M059J (cell line): Measurements from ENCODE around the gene HIF1AN. TPM values are rescaled to one million over a fixed set of nuclear protein-coding genes. Genes with fewer than 3 reads are reported as not detected.
"Not testable (repeated sequence)": the region's sequence is repeated elsewhere in the genome, so short reads cannot be mapped to it uniquely, and the experiment has no call there.

Experiments
- DNase-seq: peaks from one replicate; pipeline ENCODE4 v3.0.0-alpha.2; 2012; ENCODE audit warnings: low read depth
- total RNA-seq: library from RNA; depleted of rRNA; stranded (reverse); fragments of >200 nt; shearing (Covaris generic); gene quantifications from 2 replicates; pipeline ENCODE4 v1.2.3, GENCODE V29; 2014; rRNA removed

The HIF1AN gene
- total RNA-seq, 1 experiment from 2014 or later = 8.0 TPM

DNA sequence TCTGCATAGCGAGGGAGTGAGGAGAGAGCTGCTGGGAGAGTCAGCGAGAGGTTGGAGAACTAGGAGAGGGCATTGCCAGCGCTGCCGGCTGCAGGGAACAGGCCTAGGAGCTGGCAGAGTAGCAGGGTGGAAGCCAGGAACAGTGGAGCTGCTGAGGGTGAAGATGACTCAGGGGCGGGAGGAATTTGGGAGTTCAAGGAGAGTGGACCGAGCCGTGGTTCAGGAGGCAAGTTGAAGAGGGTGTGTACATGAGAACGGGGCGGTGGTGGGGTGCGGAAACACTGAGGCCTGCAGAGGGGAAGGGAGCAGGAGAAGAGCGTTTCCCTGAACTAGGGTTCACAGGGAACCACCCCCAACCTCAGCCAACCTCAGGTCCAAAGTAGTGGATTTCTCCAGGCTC is 31.5 kb downstream of the HIF1AN start:
- DNase-seq = no peak

DNA sequence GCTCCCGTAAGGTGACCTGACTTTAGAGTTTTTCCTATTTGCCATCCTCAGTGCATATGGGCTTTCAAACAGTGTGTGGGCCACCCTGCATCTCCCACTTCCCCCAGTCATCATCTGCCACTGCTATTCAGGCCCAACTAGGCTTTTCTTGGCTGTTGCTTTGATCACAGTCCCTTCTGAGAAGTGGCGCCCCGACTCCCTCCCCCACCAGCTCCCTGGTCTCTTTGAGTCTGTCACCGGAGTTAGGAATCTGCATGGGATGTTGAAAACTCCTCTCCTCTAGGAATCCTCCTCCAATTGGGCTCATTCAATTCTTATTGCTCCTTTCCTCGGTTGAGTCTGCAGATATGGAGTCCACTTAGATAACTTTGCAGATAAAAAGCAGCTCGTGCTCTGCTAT is 32.1 kb downstream of the HIF1AN start:
- no peak for DNase-seq

DNA sequence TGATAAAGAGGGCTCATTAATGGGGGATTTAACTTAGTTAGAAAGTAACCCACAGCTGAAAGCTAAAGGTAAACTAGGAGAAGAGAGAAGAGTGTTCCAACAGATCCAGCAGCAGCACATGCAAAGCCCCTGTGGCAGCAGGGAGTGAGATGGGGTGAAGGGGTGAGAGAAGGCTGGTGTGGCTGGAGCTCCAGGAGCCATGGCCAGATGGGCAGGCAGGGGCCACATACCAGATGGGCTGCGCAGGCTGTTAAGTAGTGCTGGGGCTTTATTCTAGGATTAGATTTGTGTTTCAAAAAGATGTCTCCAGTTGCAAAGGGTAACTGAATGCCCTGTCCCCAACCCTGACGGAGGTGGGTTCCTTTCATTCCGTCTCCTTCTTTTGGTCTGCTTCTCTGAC is 33.2 kb downstream of the HIF1AN start:
- DNase-seq = no peak

DNA sequence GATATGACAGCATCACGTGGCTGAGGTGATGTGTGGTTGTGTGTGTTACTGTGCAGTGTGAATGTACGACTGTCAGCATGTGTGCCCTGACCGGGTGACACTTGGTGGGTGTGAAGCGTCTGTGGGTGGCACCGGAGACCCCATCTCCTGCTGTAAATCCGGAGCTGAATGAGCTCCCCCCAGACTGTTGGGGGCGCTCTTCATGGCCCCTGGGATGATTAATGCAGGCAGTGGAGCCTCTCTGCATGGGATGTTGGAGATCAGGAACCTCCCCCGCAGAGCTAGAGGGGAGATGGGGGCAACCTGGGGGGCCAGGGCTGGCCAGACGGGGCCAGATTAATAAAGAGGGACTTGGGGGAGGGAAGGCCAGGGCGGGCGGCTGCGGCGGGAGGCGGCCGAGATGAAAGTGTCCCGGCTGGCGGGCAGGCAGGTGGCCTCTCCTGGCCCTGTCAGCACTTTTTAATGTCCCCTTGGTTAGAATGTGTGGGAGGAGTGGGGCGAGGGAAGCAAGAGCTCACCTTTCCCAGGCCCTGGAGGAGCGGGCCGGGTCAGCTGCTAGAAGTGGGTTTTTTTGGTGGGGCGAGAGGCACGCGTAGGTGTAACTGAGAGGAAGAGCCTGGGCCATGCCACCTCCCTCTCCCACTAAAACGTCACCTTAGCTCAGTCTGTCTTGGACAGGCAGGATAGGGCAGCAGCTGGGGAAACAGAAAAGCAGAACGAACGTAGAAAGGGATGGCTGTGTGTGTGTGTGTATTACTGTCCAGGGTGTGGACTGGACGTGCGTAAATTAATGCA is 34.1 kb downstream of the HIF1AN start:
- DNase-seq = no peak

DNA sequence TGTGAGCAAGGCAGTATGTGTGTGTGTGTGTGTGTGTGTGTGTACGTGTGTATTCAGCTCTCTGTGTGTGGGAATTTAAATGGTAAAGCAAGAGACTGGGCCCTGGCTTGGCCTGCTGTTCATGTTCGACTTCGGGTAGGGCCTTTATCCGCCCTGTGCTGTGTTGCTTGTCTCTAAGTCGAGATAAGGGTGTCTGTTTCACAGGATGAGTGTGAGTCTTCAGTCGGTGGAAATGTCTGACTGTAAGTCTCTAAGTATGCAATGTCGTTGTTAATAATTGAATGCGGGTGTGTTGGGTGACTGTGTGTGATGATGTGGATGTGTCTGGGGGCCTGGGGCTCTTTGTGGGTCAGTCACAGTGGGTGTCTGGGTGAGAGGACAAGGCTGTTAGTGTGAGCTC is 34.8 kb downstream of the HIF1AN start:
- DNase-seq = no peak

DNA sequence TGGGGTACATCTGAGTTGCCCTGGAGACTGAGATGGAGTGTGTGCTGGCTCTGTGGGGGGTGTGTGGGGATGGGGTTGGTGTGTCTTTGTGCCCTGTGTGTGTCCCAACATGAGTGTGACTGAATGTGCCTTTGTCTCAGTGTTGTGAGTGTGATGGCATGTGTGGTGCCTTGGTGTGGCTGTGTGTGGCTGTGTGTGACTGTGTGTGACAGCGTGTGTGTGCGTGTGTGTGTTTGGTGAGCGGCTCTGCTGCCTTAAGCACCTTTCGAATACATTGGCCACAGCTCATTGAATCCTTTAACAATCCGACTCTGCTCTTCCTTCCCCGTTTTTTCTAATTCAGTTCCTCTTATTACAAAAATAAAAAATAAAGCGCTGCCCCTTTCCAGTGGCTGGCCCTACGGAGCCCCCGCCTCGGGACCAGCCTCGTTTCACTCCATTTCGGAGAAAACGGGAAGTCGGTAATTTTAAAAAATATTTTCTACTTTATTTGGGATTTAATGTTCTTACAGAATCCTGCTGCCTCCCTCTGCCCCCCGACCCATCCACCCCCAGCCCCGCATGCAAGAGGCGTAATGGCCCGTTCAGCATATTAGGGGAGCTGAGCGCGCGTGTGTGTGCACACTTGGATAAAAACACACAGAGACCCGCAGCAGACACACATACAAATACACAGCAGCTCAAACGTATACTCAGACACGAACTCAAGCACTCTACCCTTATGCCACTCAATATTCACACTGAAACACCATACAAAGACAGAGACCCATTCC is 35.5 kb downstream of the HIF1AN start:
- no peak for DNase-seq

DNA sequence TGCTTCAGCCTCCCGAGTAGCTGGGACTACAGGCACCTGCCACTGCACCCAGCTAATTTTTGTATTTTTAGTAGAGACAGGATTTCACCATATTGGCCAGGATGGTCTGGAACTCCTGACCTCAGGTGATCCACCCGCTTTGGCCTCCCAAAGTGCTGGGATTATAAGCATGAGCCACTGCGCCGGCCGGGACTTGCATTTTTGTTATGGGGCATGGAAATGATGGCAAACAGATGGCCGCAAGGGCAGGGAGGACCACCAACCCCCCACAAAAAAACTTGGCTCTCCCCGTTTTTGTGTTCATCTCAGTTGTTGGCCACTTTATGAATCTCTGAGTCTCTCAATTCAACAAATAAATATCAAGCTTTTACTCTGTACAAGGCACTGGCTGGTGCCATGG is 39.4 kb downstream of the HIF1AN start:
- not testable (repeated sequence) for DNase-seq

DNA sequence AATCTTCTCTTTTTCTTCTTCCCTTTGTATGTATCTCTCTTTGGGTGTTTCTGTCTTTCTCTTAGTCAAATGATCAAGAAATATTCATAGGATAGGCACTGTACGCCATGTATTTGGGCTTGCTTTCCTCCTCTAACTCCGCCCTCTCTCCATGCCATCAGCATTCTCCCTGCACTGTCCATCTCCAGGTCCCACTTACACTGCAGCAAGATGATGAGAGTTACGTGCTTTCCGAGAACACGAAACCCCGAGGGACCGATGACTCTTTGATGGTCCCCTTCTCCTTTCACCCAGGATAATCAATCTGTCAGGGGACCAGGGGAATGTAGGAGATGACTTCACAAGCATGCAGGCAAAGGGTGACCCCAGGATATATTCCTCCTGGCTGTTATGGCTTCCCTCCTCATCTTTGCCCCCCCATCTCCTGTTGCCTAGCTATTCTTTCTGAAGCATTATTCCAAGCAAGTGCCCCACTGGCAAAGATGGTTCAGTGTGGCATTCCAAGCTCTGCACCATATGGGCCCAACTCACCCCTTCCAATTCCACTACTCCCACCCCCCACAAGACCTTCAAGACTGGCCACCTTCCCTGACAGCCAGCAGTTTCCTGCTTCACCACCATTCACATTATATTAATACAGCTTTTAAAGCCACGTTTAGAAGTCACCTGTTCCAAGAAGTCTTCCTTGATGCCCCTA is 40.0 kb downstream of the HIF1AN start:
- DNase-seq = no peak

- no peak for DNase-seq
These were observed 40.5 kb downstream of the HIF1AN start for GRCh38 chr10:100576282-100576635.

GRCh38 chr10:100579261-100580090 is 43.7 kb downstream of the HIF1AN start:
- DNase-seq = no peak

- DNase-seq = no peak
These were observed 51.2 kb downstream of the HIF1AN start for GRCh38 chr10:100586959-100587358.

- DNase-seq = no peak
These were observed 62.4 kb downstream of the HIF1AN start for GRCh38 chr10:100598166-100598565.

DNA sequence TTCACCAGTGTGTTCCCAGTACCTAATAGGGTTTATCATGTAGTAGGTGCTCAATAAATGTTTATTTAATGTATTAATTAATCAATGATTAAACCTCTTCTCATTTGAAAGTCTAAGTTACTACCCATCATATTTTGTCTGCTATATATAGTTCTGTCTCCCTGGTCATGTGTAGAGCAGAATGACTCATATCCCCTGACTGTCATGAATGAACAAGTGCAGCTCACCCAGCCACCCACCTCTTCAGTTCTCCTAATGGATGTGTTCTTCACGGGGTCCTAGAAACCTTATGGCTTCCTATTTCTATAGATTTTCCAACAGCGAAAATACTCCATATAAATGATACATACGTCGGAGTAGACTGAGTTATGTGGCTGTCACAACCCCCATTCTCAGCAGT is 64.5 kb downstream of the HIF1AN start:
- peak; percentile 10 for DNase-seq

DNA sequence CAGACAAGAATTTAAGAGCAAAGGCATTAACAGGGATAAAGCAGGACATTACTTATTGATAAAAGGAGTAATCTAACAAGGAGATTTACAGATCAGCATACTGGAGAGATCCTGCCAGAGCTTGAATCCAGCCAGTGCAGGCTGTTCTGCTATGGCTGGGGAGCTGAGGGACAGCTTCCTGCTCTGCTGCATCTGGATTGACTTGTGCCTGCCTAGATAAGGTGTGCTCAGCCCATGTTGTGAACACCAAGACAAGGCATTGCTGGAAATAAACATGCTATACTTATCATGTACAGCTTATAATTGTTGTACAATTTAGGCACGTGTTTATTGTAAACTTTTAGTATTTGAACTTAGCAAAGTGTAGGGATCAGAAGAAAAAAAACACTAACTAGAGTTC is 71.7 kb downstream of the HIF1AN start:
- DNase-seq = no peak

Other genes starting within 250 kb of the HIF1AN start
- 45.6 and 58.3 TPM in 2 replicates for gene BLOC1S2, start 249.3 kb upstream of the HIF1AN start, total RNA-seq
- gene PKD2L1, start 205.7 kb upstream of the HIF1AN start, total RNA-seq = not detected in 2 replicates
- gene SCD, start 188.7 kb upstream of the HIF1AN start, total RNA-seq = 216 and 263 TPM in 2 replicates
- not detected in 2 replicates for gene WNT8B, start 72.9 kb upstream of the HIF1AN start, total RNA-seq
- 0.34 and 1.0 TPM in 2 replicates for gene SEC31B, start 16.1 kb upstream of the HIF1AN start, total RNA-seq
- 184 and 205 TPM in 2 replicates for gene NDUFB8, start 6.1 kb upstream of the HIF1AN start, total RNA-seq
- gene PAX2, start 209.6 kb downstream of the HIF1AN start, total RNA-seq = 0.30 TPM in 1 of 2 replicates, not detected in the other